Activated naive CD4-positive, alpha-beta T cell treated with anti-CD3 and anti-CD28 coated beads for 36 hours (primary cell): ENCODE measurements around the gene SSUH2. TPM values are rescaled to one million over a fixed set of nuclear protein-coding genes. Genes with fewer than 3 reads are reported as not detected.
A peak's percentile ranks its signal among the peaks of the same experiment; 100 is the strongest.
"Not testable (repeated sequence)": the region's sequence is repeated elsewhere in the genome, so short reads cannot be mapped to it uniquely, and the experiment has no call there.

Experiments
- CTCF ChIA-PET: fragments of 350-600 bp; sonication (Branson Sonifier 250); formaldehyde crosslinking; loops from one replicate; lab custom pipeline; 2021; ENCODE audit warnings: antibody characterized with exemption; lab: Charles Lee
- DNase-seq: peaks from one replicate; pipeline ENCODE4 v3.0.0-alpha.2; 2020
- H3K27ac Mint-ChIP-seq: one replicate; pipeline ENCODE4 v1.8.0; 2021; ENCODE audit warnings: mild to moderate bottlenecking, mixed read lengths
- H3K27me3 Mint-ChIP-seq: one replicate; pipeline ENCODE4 v1.8.0; 2021; ENCODE audit warnings: low read depth, mixed read lengths
- H3K36me3 Mint-ChIP-seq: one replicate; pipeline ENCODE4 v1.8.0; 2021; ENCODE audit warnings: low read depth, mixed read lengths
- H3K4me1 Mint-ChIP-seq: one replicate; pipeline ENCODE4 v1.8.0; 2021; ENCODE audit warnings: low read depth, mixed read lengths
- H3K4me3 Mint-ChIP-seq: one replicate; pipeline ENCODE4 v1.8.0; 2021; ENCODE audit warnings: mild to moderate bottlenecking, moderate library complexity, mixed read lengths
- H3K9me3 Mint-ChIP-seq: one replicate; pipeline ENCODE4 v1.8.0; 2021; ENCODE audit warnings: mixed read lengths
- intact Hi-C: fragments of 100-400 bp; cut with micrococcal nuclease; formaldehyde crosslinking; loops from one replicate; pipeline ENCODE4 v1.15.1; 2023
- total RNA-seq, 2 experiments: library from RNA; stranded (reverse); gene quantifications; one replicate each; pipeline ENCODE4 v1.2.3, GENCODE V29; 2021

SSUH2 gene, protein sequence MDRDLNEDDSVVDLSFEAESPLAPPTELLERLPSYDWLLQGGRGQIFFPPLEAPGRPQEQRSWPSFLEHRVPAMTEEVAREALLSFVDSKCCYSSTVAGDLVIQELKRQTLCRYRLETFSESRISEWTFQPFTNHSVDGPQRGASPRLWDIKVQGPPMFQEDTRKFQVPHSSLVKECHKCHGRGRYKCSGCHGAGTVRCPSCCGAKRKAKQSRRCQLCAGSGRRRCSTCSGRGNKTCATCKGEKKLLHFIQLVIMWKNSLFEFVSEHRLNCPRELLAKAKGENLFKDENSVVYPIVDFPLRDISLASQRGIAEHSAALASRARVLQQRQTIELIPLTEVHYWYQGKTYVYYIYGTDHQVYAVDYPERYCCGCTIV
- under 1 TPM in 1 of 2 experiments, not detected in 1; 0.12 TPM for total RNA-seq

DNA sequence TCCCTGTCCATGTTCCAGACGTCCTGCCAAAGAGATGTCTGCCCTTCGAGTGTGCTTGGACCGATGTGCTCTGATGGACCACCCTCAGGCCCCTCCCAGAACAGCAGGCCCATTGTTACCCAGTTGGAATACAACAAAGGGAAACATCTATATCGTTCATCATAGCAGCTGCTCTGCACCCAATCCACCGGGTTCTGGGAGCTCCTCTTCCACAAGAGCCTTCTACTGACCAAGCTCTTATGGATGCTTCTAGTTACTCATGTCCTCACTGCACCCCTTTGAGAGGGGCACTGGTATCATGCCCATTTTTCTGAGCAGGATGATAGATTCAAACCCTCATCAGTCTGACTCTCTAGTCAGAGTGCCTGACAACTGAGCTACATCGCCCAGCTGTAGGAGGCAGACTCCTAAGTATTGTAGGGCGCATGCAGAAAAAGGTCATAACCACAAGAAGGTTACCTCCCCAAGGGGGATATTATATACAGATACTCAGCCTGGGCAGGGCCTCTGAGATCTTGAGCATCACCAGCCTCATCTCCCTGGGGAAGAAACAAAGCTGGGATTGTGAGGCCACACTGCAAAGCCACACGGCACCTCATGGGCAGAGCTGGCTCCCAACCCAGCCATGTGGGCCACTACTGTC is at the start of gene SSUH2:
TSS of gene SSUH2 (minus strand) at position 51 of the 643 bp plus-strand sequence. CDS start at position 11, 40 bp downstream.
- DNase-seq, result no peak
- intact Hi-C loops, result no loop called here
- Mint-ChIP-seq H3K27me3 (peaks cover 6% of the 10 kb centered on the region), H3K27ac (no peak within 1 kb of the TSS), H3K4me3 (no peak within 1 kb of the TSS), H3K9me3 (no peaks in the 10 kb centered on the region), H3K4me1 (no peaks in the 10 kb centered on the region), H3K36me3 (no peaks in the 10 kb centered on the region)
- CTCF ChIA-PET, result no interaction called here

DNA sequence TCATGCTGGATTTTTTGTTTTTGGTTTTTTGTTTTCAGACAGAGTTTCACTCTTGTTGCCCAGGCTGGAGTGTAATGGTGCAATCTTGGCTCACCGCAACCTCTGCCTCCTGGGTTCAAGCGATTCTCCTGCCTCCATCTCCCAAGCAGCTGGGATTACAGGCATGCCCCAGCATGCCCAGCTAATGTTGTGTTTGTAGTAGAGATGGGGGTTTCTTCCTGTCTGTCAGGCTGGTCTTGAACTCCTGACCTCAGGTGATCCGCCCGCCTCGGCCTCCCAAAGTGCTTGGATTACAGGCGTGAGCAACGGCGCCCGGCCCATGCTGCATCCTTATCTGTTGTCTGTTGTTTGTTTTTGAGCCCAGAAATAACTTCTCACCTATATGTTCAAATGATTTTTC is 46.7 kb upstream of the SSUH2 start:
- H3K9me3 Mint-ChIP-seq, H3K4me1 Mint-ChIP-seq, H3K4me3 Mint-ChIP-seq, DNase-seq, H3K36me3 Mint-ChIP-seq, CTCF ChIA-PET, H3K27me3 Mint-ChIP-seq, intact Hi-C loops, H3K27ac Mint-ChIP-seq: not testable (repeated sequence)

DNA sequence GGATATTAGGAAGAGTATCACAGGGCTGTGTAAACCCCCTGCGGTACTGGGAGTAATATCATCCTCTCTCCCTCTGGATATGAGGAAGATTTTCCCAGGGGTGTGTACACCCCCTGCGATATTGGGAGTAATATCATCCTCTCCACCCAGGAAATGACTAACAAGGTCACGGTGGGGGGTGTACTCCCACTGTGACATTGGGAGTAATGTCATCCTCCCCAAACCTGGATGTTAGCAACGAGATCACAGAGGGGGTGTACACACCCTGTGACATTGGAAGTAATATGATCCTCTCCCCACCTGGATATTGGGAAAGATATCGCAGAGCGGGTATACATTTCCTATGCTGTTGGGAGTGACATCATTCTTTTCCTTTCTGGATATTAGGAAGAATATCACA is 40.4 kb upstream of the SSUH2 start:
- intact Hi-C loops, result loop anchor here (5.0 kb wide), 1 partner anchor 82 kb away; the partner anchor contains the start of gene OXTR
- H3K4me1 Mint-ChIP-seq, H3K36me3 Mint-ChIP-seq, CTCF ChIA-PET, DNase-seq, H3K27me3 Mint-ChIP-seq, H3K27ac Mint-ChIP-seq, H3K4me3 Mint-ChIP-seq, H3K9me3 Mint-ChIP-seq: not testable (repeated sequence)

DNA sequence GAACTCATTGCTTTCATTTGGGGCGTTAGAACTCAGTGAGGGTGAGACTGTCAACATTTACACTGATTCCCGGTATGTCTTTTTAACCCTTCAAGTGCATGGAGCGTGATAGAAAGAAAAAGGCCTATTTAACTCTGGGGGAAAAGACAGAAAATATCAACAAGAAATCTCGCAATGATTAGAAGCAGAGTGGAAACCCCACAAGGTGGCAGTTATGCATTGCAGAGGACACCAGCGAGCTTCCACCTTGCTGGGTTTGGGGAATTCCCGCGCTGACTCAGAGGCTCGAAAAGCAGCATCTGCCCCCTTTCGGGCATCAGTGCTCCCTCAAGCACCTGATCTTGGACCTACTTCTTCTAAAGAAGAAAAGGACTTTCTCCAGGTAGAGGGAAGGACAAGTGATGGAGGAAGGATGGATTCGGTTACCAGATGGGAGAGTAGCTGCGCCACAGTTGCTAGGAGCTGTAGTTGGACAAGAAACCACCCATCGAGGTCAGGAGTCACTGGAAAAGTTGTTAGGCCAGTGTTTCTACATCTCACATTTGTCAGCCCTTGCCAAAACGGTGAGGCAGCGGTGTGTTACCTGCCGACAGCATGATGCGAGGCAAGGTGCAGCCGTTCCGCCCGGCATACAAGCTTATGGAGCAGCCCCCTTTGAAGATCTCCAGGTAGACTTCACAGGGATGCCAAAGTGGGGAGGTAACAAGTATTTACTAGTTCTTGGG is 38.4 kb upstream of the SSUH2 start:
- H3K4me1 Mint-ChIP-seq, H3K36me3 Mint-ChIP-seq, H3K27me3 Mint-ChIP-seq, H3K27ac Mint-ChIP-seq, H3K4me3 Mint-ChIP-seq, H3K9me3 Mint-ChIP-seq, CTCF ChIA-PET: not testable (repeated sequence)
- intact Hi-C loops, result loop anchor here (5.0 kb wide), 1 partner anchor 84 kb away; the partner anchor contains the start of gene OXTR
- DNase-seq, result peak; percentile 41

DNA sequence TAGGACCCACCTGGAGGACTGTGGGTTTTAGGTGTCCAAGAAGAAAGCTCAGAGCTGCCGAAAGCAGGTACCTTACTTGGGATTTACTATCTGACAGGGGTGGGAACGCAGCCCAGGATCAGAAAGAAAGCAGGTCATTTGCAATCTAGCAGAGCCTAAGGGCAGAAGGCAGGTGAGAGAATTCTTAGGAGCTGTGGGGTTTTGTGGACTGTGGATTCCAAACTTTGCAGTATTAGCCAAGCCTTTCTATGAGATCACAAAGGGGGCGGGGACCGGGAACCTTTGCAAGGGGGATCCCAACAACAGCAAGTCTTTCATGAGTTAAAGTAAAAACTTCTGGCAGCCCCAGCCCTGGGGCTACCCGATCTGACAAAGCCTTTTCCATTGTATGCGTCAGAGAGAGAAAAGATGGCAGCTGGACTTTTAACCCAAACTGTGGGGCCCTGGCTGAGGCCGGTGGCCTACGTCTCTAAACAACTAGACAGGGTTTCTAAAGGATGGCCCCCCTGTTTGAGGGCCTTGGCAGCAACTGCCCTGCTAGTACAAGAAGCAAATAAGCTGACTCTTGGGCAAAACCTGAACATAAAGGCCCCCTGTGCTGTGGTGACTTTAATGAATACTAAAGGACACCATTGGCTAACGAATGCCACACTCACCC is 37.4 kb upstream of the SSUH2 start:
- intact Hi-C loops, result loop anchor here (5.0 kb wide), 1 partner anchor 85 kb away; the partner anchor contains the start of gene OXTR
- H3K4me1 Mint-ChIP-seq, H3K36me3 Mint-ChIP-seq, CTCF ChIA-PET, H3K9me3 Mint-ChIP-seq, H3K27me3 Mint-ChIP-seq, DNase-seq, H3K4me3 Mint-ChIP-seq, H3K27ac Mint-ChIP-seq: not testable (repeated sequence)

DNA sequence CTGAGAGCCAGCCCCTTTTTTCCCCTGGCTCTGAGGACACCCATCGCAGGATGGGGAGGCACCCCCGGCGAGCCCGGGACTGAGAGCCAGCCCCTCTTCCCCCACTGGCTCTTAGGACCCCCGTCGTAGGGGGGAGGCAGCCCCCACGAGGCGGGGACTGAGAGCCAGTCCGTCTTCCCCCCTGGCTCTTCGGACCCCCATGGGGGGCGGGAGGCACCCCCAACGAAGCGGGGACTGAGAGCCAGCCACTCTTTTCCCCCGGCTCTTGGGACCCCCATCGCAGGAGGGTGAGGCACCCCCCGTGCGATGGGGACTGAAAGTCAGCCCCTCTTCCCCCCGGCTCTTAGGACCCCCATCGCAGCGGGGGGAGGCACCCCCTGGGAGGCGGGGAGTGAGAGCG is 36.8 kb upstream of the SSUH2 start:
- H3K4me3 Mint-ChIP-seq, result no peak overlapping the region
- H3K27ac Mint-ChIP-seq, result no peak overlapping the region
- no peak for DNase-seq
- intact Hi-C loops, result loop anchor here (5.0 kb wide), 1 partner anchor 86 kb away; the partner anchor contains the start of gene OXTR
- H3K9me3 Mint-ChIP-seq, result no peaks in the 10 kb centered on the region
- CTCF ChIA-PET, result no interaction called here
- H3K36me3 Mint-ChIP-seq, result no peaks in the 10 kb centered on the region
- H3K4me1 Mint-ChIP-seq, result no peaks in the 10 kb centered on the region
- H3K27me3 Mint-ChIP-seq, result peaks cover 9% of the 10 kb centered on the region

DNA sequence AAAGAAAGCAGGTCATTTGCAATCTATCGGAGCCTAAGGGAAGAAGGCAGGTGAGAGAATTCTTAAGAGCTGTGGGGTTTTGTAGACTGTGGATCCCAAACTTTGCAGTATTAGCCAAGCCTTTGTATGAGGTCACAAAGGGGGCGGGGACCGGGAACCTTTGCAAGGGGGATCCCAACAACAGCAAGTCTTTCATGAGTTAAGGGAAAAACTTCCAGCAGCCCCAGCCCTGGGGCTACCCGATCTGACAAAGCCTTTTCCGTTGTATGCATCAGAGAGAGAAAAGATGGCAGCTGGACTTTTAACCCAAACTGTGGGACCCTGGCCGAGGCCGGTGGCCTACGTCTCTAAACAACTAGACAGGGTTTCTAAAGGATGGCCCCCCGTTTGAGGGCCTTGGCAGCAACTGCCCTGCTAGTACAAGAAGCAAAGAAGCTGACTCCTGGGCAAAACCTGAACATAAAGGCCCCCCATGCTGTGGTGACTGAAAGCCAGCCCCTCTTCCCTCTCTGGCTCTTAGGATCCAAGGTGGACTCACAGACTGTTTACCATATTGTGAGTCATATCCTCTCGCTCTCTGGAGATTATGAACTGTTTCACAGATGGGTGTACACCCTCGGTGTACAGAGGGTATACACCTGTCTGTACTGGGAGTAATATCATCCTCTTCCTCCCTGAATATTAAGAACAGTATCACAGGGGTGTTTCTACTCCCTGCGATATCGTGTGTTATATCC is 35.4 kb upstream of the SSUH2 start:
- H3K36me3 Mint-ChIP-seq, DNase-seq, H3K9me3 Mint-ChIP-seq, CTCF ChIA-PET, H3K4me1 Mint-ChIP-seq, H3K4me3 Mint-ChIP-seq, H3K27ac Mint-ChIP-seq, H3K27me3 Mint-ChIP-seq: not testable (repeated sequence)
- intact Hi-C loops, result loop anchor here (5.0 kb wide), 1 partner anchor 87 kb away; the partner anchor contains the start of gene OXTR

DNA sequence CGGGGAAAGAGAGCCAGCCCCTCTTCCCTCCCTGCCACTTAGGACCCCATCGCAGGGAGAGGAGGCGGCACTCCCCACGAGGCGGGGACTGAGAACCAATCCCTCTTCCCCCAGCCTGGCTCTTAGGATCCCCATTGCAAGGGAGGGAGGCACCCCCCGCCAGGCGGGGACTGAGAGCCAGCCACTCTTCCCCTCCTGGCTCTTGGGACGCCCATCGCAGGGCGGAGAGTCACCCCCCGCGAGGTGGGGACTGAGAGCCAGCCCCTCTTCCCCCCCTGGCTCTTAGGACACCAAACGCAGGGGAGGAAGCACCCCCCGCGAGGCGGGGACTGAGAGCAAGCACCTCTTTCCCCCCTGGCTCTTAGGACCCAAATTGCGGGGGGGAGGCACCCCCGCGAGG is 34.2 kb upstream of the SSUH2 start:
- intact Hi-C loops, result no loop called here
- Mint-ChIP-seq H3K4me3 (no peak overlapping the region), H3K9me3 (no peaks in the 10 kb centered on the region), H3K4me1 (no peaks in the 10 kb centered on the region), H3K36me3 (no peaks in the 10 kb centered on the region), H3K27me3 (peaks cover 7% of the 10 kb centered on the region), H3K27ac (no peak overlapping the region)
- CTCF ChIA-PET, result no interaction called here
- DNase-seq, result no peak

DNA sequence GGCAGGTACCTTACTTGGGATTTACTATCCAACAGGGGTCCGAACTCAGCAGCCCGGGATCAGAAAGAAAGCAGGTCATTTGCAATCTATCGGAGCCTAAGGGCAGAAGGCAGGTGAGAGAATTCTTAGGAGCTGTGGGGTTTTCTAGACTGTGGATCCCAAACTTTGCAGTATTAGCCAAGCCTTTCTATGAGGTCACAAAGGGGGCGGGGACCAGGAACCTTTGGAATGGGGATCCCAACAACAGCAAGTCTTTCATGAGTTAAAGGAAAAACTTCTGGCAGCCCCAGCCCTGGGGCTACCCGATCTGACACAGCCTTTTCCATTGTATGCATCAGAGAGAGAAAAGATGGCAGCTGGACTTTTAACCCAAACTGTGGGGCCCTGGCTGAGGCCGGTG is 32.7 kb upstream of the SSUH2 start:
- H3K4me1 Mint-ChIP-seq, H3K36me3 Mint-ChIP-seq, H3K9me3 Mint-ChIP-seq, intact Hi-C loops, H3K27me3 Mint-ChIP-seq, H3K27ac Mint-ChIP-seq, H3K4me3 Mint-ChIP-seq, DNase-seq, CTCF ChIA-PET: not testable (repeated sequence)

DNA sequence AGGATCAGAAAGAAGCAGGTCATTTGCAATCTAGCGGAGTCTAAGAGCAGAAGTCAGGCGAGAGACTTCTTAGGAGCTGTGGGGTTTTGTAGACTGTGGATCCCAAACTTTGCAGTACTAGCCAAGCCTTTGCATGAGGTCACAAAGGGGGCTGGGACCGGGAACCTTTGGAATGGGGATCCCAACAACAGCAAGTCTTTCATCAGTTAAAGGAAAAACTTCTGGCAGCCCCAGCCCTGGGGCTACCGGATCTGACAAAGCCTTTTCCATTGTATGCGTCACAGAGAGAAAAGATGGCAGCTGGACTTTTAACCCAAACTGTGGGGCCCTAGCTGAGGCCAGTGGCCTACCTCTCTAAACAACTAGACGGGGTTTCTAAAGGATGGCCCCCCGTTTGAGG is 31.0 kb upstream of the SSUH2 start:
- CTCF ChIA-PET, intact Hi-C loops, H3K9me3 Mint-ChIP-seq, H3K27ac Mint-ChIP-seq, H3K4me3 Mint-ChIP-seq, DNase-seq, H3K4me1 Mint-ChIP-seq, H3K36me3 Mint-ChIP-seq, H3K27me3 Mint-ChIP-seq: not testable (repeated sequence)

DNA sequence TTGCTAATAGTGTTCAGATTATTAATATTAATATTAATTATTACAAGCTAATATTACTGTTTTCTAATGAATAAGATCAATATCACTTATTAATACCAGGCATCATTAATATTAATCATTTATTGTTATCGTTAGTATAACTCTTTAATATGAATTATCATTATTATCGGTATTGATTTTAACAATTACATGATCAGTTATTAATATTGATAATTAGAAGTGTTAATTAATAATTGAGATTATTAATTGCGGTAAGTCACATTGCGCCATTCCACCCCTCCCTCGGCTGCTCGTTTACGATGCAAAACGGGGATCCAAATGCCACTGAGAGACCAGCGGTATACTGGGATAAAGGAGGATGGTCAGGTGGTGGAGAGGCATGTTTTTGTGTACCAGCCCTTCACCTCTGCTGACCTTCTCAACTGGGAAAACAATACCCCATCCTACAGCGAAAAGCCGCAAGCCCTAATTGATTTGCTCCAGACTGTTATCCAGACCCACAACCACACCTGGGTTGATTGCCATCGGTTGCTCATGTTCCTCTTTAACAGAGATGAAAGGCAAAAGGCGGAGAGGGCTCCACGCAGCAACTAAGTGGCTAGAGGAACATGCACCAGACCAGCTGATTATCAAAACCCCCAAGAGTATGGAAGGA is 28.6 kb upstream of the SSUH2 start:
- Mint-ChIP-seq H3K27me3 (peaks cover 4% of the 10 kb centered on the region), H3K4me3 (no peak overlapping the region)
- CTCF ChIA-PET, result no interaction called here

More for the DNA sequence above, 28.6 kb upstream of the SSUH2 start:
- Mint-ChIP-seq H3K4me1 (no peaks in the 10 kb centered on the region), H3K27ac (no peak overlapping the region), H3K9me3 (peaks cover 2% of the 10 kb centered on the region), H3K36me3 (no peaks in the 10 kb centered on the region)
- no peak for DNase-seq
- intact Hi-C loops, result no loop called here
